ENCODE data around the gene COX6B2. TPM values are rescaled to one million over a fixed set of nuclear protein-coding genes. Genes with fewer than 3 reads are reported as not detected.

The COX6B2 gene
- total and polyA plus RNA-seq, 2 of the 8 experiments (the other 6 are each of a cell fraction or from before 2014, with no cell fraction given), result 4.9 to 6.4 TPM

DNA sequence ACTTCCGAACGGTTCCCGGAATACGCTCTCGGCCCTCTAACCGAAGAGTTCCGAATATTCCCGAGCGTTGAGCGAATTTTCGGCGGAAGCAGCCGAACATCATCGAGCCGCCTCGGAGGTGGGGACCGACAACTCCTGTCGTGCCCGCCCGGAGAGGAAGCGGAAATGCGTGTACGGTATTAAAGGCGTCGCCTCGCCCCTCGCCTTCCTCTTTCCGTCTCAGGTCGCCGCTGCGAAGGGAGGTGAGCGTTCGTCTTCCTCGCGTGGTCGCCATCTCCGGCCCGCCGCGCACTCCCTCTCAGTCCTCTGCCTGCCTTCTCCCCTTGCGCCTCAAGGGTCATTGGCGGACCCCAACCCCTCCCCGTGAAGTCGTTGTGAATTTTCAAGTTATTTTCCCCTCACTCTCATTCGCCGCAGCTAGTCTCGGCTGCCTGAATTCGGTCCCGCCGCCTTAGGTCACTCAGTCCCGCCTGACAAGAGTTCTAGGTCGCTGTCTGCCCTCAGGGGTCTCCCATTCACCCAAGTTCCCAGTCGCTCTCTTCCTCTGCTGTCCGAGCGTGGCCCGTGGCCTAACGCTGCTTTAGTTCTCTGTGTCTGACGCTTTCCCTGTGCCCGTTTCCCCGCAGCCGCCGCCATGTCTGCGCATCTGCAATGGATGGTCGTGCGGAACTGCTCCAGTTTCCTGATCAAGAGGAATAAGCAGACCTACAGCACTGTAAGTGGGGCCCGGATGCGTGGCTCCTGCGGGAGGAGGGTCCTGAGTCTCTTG, 31.4 kb upstream of the COX6B2 start, which contains the start of gene RPL28 (continued):
- TF ChIP-seq RAD21 (IDR thresholded peaks at IDR 0.05 in 1 of 2, conservative IDR thresholded peaks at IDR 0.05 in 1 of 2; ENCODE audit: low read depth in 2 of 2, low read length in 2 of 2) (no peak), KDM5A (IDR thresholded peaks at IDR 0.05; ENCODE audit: low read length) (no peak; the same call in 1 of the 2 replicates), EP300 (IDR thresholded peaks at IDR 0.05; ENCODE audit: borderline replicate concordance in 1 of 2, low read depth in 2 of 2, low read length in 2 of 2) (no peak), RBBP5 (IDR thresholded peaks at IDR 0.05; ENCODE audit: borderline replicate concordance, low read depth, low read length) (no peak), SIRT6 (IDR thresholded peaks at IDR 0.05; ENCODE audit: low read length) (no peak), SP1 (IDR thresholded peaks at IDR 0.05; ENCODE audit: low read depth, low read length) (no peak), PHF8 (conservative IDR thresholded peaks at IDR 0.05; ENCODE audit: low read depth, low read length) (peak; percentile 85), POU5F1 (IDR thresholded peaks at IDR 0.05; ENCODE audit: low read depth, low read length) (no peak), CTBP2 (IDR thresholded peaks at IDR 0.05; ENCODE audit: borderline replicate concordance, insufficient read depth, insufficient read length, low read length) (no peak), BCL11A (IDR thresholded peaks at IDR 0.05; ENCODE audit: low read depth in 2 of 2, low read length in 2 of 2) (no peak), KDM4A (IDR thresholded peaks at IDR 0.05; ENCODE audit: low read depth, low read length, severe bottlenecking) (peak; percentile 37), ZNF274 (IDR thresholded peaks at IDR 0.05; ENCODE audit: borderline replicate concordance, extremely low read depth, low read length) (no peak), RXRA (IDR thresholded peaks at IDR 0.05; ENCODE audit: insufficient read depth, low read depth, low read length) (no peak), KDM1A (IDR thresholded peaks at IDR 0.05; ENCODE audit: borderline replicate concordance, low read length) (no peak), YY1 (IDR thresholded peaks at IDR 0.05; ENCODE audit: low read depth, low read length) (no peak), CBX5 (IDR thresholded peaks at IDR 0.05; ENCODE audit: low read depth, low read length) (no peak), SAP30 (IDR thresholded peaks at IDR 0.05; ENCODE audit: insufficient read depth, insufficient replicate concordance, low read length) (peak; percentile 93), POLR2AphosphoS5 (IDR thresholded peaks at IDR 0.05; ENCODE audit: low read depth, low read length) (peak; percentile 100), SIN3A (conservative IDR thresholded peaks at IDR 0.05 in 1 of 2, IDR thresholded peaks at IDR 0.05 in 1 of 2; ENCODE audit: low read depth in 1 of 2, low read length in 2 of 2) (peak in 1 of 2 experiments; percentile 85; a peak in 2 of 4 replicates)

Measured in H1 (cell line).